ENCODE measurements around the gene PGM5.

Gene PGM5

DNA sequence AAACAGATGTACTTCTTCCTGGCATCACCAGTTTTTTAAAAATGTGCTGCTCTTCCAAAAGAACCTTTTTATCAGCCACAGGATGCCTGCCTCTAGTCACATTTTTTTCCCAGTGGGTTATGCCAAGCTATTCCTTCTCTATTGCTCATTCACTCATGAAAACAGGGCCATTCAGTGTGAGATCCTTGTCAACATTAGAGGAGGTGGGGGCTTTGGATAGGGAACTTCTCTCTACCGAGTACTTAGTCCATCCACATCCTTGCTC is 181.1 kb downstream of the PGM5 start:
- Histone ChIP-seq H3K27ac (ENCODE audit: low read depth, low read length) (no peak overlapping the region), H3K9me2 (replicated peaks; ENCODE audit: insufficient read depth, low read length) (no peaks in the 10 kb centered on the region), H3K27me3 (ENCODE audit: low read length) (no peaks in the 10 kb centered on the region), H3K36me3 (ENCODE audit: low read length) (no peaks in the 10 kb centered on the region), H3K4me3 (ENCODE audit: insufficient read depth, low read length, poor library complexity, severe bottlenecking) (no peak overlapping the region), H4K20me1 (ENCODE audit: low read depth, low read length) (no peaks in the 10 kb centered on the region), H3F3A (ENCODE audit: insufficient read depth) (no peaks in the 10 kb centered on the region), H3K4me2 (ENCODE audit: low read depth, low read length, poor library complexity, severe bottlenecking) (no peak overlapping the region), H3K79me2 (ENCODE audit: insufficient read depth, low read length) (no peaks in the 10 kb centered on the region), H3K9me3 (ENCODE audit: insufficient read depth, low read length) (no peaks in the 10 kb centered on the region), H2AFZ (ENCODE audit: low read depth, low read length, severe bottlenecking) (no peak overlapping the region), H3K9ac (ENCODE audit: low read length) (no peak overlapping the region)
- no peak for TF ChIP-seq EZH2phosphoT487 (conservative IDR thresholded peaks at IDR 0.05; ENCODE audit: low read length)
- TF ChIP-seq, protein P1, sequence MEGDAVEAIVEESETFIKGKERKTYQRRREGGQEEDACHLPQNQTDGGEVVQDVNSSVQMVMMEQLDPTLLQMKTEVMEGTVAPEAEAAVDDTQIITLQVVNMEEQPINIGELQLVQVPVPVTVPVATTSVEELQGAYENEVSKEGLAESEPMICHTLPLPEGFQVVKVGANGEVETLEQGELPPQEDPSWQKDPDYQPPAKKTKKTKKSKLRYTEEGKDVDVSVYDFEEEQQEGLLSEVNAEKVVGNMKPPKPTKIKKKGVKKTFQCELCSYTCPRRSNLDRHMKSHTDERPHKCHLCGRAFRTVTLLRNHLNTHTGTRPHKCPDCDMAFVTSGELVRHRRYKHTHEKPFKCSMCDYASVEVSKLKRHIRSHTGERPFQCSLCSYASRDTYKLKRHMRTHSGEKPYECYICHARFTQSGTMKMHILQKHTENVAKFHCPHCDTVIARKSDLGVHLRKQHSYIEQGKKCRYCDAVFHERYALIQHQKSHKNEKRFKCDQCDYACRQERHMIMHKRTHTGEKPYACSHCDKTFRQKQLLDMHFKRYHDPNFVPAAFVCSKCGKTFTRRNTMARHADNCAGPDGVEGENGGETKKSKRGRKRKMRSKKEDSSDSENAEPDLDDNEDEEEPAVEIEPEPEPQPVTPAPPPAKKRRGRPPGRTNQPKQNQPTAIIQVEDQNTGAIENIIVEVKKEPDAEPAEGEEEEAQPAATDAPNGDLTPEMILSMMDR (IDR thresholded peaks at IDR 0.05; ENCODE audit: insufficient read depth, low read length, poor library complexity, severe bottlenecking): no peak

DNA sequence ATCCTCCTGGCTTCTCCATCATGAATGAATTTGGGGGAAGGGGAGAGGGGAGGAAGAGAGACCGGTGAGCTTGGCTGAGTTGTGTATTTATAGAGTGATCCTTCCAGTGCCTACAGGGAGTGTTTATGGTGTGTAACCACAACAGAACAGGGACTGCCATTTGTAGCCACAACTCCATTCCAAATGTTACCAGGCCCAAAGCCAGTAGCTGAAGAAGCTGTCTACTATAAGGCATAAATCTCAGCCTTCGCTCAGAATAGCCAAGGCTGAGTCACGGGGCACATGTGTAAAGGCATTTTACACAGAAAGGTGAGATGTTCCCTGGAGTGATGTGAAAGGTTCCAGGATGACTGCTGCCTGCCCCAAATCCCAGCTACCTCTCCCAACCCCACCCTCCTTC is 181.8 kb downstream of the PGM5 start:
- no peak overlapping the region for H3K27ac ChIP-seq (ENCODE audit: low read depth, low read length)
- no peak overlapping the region for H3K4me3 ChIP-seq (ENCODE audit: insufficient read depth, low read length, poor library complexity, severe bottlenecking)
- no peaks in the 10 kb centered on the region for H3K27me3 ChIP-seq (ENCODE audit: low read length)
- TF ChIP-seq EZH2phosphoT487 (conservative IDR thresholded peaks at IDR 0.05; ENCODE audit: low read length): no peak
- TF ChIP-seq, protein P1 (IDR thresholded peaks at IDR 0.05; ENCODE audit: insufficient read depth, low read length, poor library complexity, severe bottlenecking): no peak
- H3F3A ChIP-seq (ENCODE audit: insufficient read depth): no peaks in the 10 kb centered on the region
- no peaks in the 10 kb centered on the region for H3K36me3 ChIP-seq (ENCODE audit: low read length)
- no peaks in the 10 kb centered on the region for H4K20me1 ChIP-seq (ENCODE audit: low read depth, low read length)
- no peak overlapping the region for H3K4me2 ChIP-seq (ENCODE audit: low read depth, low read length, poor library complexity, severe bottlenecking)
- H3K9me2 ChIP-seq (replicated peaks; ENCODE audit: insufficient read depth, low read length): no peaks in the 10 kb centered on the region
- no peak overlapping the region for H2AFZ ChIP-seq (ENCODE audit: low read depth, low read length, severe bottlenecking)
- H3K9me3 ChIP-seq (ENCODE audit: insufficient read depth, low read length): no peaks in the 10 kb centered on the region
- H3K9ac ChIP-seq (ENCODE audit: low read length): no peak overlapping the region
- H3K79me2 ChIP-seq (ENCODE audit: insufficient read depth, low read length): no peaks in the 10 kb centered on the region

DNA sequence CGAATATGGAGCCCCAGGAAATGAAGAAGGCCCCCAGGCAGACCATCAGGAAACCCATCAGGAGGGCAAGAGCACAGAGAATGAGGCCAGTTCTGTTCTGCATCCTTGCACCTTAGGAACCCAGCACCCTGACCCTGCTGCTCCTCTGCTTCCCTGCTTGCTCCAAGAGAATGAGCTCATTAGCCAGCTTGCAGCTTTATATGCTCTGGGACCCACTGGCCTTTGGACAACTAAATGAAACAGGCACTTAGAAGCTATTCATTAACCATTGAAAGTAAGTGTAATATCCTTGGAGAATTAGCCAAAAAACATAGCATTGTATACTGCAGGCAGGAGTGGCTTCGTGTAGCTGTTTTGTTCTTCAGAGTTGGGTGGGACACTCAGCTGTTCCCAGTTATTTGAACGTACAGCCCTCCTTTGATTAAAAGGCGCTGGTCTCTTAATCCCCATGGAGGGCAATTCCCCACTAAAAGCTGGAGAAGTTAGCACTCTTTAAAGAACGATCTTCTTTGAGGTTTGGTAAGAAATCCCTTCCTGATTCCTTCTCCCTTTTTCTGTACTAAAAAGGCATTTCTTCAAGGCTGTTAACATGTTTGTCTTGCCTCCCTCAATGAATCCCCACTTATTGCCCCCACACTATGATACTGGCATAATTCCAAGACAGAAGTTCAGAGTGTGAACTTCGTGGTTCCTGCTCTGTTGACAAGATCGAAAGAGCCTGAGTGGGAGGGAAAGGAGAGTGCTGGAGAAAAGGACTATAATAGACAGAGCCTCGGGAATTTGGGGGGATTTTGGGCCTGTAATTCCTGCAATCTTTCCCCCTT is 184.5 kb downstream of the PGM5 start, which contains the start of gene TMEM252:
Gene TMEM252, minus strand, starts transcription at position 172 of the 824 bp plus-strand sequence. Its CDS starts 69 bp downstream, at position 103.
- no peaks in the 10 kb centered on the region for H3K27me3 ChIP-seq (ENCODE audit: low read length)
- no peak within 1 kb of the TSS for H3K27ac ChIP-seq (ENCODE audit: low read depth, low read length)
- no peaks in the 10 kb centered on the region for H3K9me2 ChIP-seq (replicated peaks; ENCODE audit: insufficient read depth, low read length)
- no peaks in the 10 kb centered on the region for H3K9me3 ChIP-seq (ENCODE audit: insufficient read depth, low read length)
- no peaks in the 10 kb centered on the region for H3F3A ChIP-seq (ENCODE audit: insufficient read depth)
- no peak within 1 kb of the TSS for H2AFZ ChIP-seq (ENCODE audit: low read depth, low read length, severe bottlenecking)
- H3K36me3 ChIP-seq (ENCODE audit: low read length): no peaks in the 10 kb centered on the region
- no peak within 1 kb of the TSS for H3K4me2 ChIP-seq (ENCODE audit: low read depth, low read length, poor library complexity, severe bottlenecking)
- H3K9ac ChIP-seq (ENCODE audit: low read length): no peak within 1 kb of the TSS
- TF ChIP-seq, protein P1 (IDR thresholded peaks at IDR 0.05; ENCODE audit: insufficient read depth, low read length, poor library complexity, severe bottlenecking): no peak
- no peaks in the 10 kb centered on the region for H4K20me1 ChIP-seq (ENCODE audit: low read depth, low read length)
- no peaks in the 10 kb centered on the region for H3K79me2 ChIP-seq (ENCODE audit: insufficient read depth, low read length)
- no peak within 1 kb of the TSS for H3K4me3 ChIP-seq (ENCODE audit: insufficient read depth, low read length, poor library complexity, severe bottlenecking)
